ENCODE measurements around the gene ZNF468.
"Not testable (repeated sequence)": the region's sequence is repeated elsewhere in the genome, so short reads cannot be mapped to it uniquely, and the experiment has no call there.

DNA sequence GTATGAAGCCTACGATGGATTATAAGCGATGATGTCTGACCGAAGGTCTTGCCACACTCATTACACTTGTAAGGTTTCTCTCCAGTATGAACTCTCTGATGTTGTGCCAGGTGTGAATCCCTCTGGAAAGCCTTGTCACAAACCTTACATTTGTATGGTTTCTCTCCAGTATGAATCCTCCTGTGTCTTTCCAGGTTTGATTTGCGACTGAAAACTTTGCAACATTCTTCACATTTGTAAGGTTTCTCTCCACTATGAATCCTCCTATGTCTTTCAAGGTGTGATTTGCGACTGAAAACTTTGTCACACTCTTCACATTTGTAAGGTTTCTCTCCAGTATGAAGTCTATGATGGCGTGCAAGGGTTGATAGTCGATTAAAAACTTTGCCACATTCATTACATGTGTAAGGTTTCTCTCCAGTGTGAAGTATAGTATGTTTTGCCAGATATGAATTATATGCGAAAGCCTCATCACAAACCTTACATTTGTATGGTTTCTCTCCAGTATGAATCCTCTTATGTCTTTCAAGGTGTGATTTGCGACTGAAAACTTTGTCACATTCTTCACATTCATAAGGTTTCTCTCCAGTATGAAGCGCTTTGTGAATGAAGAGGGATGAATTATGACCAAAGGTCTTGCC is 16.5 kb downstream of the ZNF468 start:
- not testable (repeated sequence) for TF ChIP-seq CTCF (IDR thresholded peaks at IDR 0.05); EZH2 (IDR thresholded peaks at IDR 0.05; ENCODE audit: borderline replicate concordance, insufficient read depth, low read depth, low read length, poor library complexity, severe bottlenecking)
